Thyroid gland (tissue), 4 donors: ENCODE data around the gene IRF9.

Experiments
- POLR2A ChIP-seq, 2 donors: fragments of 450-650 bp; IDR thresholded peaks; one replicate each; pipeline ENCODE4 v1.6.1; 2017; ENCODE audit warnings: antibody characterized with exemption in 2 of 2, mild to moderate bottlenecking in 2 of 2, moderate library complexity in 1 of 2
- TF ChIP-seq, protein P1 (sequence below), 6 experiments: fragments of 200-600 bp in 3 of 6; fragments of 450-650 bp in 3 of 6; sonication (generic) in 3 of 6; IDR thresholded peaks; one replicate each; pipeline ENCODE4 v1.5.1; 2016 to 2019; ENCODE audit warnings: antibody characterized with exemption in 6 of 6, mild to moderate bottlenecking in 2 of 6, inconsistent platforms in 1 of 6, moderate library complexity in 1 of 6

- no peak for TF ChIP-seq POLR2A (IDR thresholded peaks at IDR 0.05)
- TF ChIP-seq, protein P1, sequence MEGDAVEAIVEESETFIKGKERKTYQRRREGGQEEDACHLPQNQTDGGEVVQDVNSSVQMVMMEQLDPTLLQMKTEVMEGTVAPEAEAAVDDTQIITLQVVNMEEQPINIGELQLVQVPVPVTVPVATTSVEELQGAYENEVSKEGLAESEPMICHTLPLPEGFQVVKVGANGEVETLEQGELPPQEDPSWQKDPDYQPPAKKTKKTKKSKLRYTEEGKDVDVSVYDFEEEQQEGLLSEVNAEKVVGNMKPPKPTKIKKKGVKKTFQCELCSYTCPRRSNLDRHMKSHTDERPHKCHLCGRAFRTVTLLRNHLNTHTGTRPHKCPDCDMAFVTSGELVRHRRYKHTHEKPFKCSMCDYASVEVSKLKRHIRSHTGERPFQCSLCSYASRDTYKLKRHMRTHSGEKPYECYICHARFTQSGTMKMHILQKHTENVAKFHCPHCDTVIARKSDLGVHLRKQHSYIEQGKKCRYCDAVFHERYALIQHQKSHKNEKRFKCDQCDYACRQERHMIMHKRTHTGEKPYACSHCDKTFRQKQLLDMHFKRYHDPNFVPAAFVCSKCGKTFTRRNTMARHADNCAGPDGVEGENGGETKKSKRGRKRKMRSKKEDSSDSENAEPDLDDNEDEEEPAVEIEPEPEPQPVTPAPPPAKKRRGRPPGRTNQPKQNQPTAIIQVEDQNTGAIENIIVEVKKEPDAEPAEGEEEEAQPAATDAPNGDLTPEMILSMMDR (IDR thresholded peaks at IDR 0.05), result no peak
Observed at GRCh38 chr14:24147761-24148428, 13.2 kb upstream of the IRF9 start.
